GM18499 (cell line): ENCODE measurements around the gene TRIM40.
"Not testable (repeated sequence)": the region's sequence is repeated elsewhere in the genome, so short reads cannot be mapped to it uniquely, and the experiment has no call there.

ENCODE experiments used
- ATAC-seq: cut with Tn5 transposase; IDR thresholded peaks from one replicate; pipeline ENCODE4 v1.9.1; 2021; ENCODE audit warnings: moderate number of reproducible peaks; ENCODE audit not compliant: insufficient read depth, unreplicated experiment

Gene TRIM40

DNA sequence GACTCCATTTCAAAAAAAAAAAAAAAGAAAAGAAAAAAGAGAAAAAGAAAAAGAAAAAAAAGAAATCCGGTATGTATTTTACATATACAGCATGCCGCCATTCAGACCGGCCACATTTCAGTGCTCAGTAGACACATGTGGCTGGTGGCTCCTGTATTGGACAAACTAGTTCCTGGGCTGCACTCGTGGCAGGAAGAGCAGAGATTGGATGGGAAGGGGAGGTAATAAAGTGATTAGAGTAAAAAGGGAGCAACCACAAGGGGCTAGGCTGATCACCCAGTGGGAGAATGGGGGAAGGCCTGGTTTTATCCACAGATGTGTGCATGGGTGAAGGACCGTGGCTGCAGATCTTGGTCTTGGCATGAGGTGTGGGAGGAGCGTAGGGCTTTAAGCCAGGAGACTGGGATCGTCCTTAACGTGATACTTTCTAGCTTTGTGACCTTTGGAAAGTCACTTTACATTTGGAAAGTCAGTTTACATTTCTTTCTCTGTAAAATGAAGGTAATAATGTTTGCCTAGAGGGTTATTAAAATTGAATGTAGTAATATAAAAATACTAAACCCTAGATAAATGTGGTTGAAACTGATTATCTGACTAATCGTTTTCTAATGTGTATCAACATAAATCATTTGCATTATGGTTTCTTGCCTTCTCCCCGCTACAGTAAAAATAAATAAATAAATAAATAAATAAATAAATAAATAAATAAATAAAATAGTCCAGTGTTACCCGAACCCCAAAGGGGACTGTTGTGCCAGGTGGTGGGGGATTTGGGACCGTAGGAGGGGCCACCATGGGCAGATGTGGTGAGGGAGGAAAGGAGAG, 26.5 kb downstream of the TRIM40 start:
- no peak for ATAC-seq

DNA sequence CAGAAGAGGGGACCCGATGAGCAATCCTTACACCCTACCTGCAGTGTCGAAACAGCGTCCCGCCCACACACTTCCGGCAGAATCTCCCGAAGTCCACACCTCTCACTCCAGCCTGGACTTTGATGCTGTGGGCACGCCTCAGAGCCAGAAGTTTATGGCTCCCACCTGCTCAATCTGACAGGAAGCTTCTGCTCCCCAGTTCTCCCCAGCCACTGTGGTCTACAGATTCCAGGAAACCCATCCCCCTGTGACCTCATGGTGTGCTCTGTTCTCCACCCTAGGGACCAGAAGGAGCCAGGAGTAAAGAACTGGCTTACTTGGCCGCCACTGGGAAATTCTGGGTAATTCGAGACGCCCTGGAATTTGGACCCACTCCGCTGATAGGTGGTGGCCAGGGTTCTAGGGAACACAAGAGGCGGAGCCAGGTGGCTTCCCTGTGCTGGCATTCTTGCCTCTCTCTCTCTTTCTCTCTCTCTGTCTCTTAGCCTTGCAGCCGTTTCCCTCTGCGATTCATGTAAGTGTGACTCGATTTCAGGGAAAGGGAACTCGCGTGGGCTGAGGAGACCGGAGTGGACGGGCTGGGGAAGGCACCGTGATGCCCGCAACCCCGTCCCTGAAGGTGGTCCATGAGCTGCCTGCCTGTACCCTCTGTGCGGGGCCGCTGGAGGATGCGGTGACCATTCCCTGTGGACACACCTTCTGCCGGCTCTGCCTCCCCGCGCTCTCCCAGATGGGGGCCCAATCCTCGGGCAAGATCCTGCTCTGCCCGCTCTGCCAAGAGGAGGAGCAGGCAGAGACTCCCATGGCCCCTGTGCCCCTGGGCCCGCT, 27.4 kb downstream of the TRIM40 start, which contains the start of gene TRIM15:
TSS of gene TRIM15 (plus strand) at position 457 of the 828 bp plus-strand sequence. CDS start at position 596, 139 bp downstream.
- ATAC-seq, result no peak

DNA sequence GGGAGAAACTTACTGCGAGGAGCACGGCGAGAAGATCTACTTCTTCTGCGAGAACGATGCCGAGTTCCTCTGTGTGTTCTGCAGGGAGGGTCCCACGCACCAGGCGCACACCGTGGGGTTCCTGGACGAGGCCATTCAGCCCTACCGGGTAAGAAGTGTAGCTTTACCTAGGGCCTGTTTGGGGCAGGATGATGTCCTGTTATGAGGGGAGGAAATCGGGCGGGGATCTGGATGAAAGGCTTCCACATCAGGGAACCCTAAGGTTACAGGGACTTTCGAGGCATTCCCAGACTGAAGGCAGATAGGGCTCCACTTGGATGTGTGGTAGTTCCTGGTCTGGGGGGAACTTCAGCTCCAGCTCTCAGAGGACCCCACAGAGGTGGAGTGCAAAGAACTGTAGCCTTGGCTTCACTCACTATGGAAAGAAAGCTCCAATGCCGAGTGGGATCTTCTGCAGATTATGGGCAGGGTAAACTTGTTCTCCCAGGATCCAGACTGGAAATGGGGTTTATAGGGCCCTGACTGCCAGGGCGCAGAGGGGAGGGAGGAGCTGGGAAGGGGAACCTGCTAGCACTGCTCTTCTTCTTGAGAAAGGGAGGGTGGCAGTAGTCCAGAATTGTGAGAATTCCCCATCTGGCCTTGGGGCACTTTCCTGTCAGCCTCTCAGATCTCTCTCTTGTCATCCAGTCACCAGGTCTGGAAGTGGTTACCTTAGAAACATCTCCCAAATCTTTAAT, 28.1 kb downstream of the TRIM40 start:
- ATAC-seq, result no peak

DNA sequence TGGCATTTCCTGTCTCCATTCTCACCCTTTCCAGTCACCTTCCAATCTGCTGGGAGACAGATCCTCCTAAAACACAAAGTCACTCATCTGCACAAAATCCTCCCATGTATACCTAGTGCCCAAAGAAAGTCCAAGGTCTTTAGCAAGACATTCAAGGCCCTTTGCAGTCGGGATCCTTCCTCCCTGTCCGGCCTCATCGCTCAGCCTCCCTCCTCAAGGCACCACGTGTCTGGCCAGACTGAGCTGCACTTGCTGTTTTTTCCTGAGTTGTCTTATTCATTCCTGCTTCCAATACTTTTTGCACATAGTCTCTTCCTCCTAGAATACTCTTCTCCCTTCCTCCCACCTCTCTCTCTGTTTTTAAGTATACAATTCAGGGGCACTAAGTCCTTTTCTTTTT, 28.8 kb downstream of the TRIM40 start:
- ATAC-seq, result no peak

DNA sequence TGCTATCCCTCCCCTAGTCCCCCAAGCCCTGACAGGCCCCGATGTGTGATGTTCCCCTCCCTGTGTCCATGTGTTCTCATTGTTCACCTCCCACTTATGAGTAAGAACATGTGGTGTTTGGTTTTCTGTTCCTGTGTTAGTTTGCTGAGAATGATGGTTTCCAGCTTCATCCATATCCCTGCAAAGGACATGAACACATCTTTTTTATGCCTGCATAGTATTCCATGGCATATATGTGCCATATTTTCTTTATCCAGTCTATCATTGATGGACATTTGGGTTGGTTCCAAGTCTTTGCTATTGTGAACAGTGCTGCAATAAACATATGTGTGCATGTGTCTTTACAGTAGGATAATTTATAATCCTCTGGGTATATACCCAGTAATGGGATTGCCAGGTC, 29.3 kb downstream of the TRIM40 start:
- not testable (repeated sequence) for ATAC-seq

DNA sequence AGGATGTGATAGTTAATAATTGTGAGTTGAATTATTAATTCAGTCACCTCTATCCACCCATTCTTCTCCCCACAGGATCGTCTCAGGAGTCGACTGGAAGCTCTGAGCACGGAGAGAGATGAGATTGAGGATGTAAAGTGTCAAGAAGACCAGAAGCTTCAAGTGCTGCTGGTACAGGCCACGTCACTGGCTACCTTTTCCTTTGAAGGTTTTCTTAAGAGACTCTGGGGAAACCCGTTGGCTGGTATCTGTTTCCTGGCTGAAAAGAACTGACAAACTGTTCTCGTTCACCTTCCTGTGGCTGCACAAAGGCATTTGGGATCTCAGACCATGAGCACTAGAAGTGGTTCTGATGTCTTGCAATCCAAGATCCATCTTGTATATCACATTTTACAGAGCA, 31.2 kb downstream of the TRIM40 start:
- ATAC-seq, result no peak

DNA sequence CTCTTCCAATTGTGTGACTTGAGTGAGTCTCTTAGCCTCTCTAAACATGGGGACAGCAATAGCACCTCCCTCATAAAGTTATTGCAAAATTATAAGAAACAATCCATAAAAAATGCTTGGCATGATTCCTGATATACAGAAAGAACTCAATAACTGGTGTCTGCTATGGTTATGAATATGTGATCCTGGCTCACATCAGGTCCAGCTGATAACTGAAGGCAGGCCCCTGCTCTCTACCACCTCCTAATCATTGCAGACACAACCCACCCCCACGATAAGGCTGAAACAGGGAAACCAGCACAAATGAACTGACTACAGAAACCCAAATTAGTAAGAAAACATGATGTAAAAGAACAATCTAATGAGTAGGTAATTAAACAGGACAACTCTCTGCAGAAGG, 32.8 kb downstream of the TRIM40 start:
- no peak for ATAC-seq

DNA sequence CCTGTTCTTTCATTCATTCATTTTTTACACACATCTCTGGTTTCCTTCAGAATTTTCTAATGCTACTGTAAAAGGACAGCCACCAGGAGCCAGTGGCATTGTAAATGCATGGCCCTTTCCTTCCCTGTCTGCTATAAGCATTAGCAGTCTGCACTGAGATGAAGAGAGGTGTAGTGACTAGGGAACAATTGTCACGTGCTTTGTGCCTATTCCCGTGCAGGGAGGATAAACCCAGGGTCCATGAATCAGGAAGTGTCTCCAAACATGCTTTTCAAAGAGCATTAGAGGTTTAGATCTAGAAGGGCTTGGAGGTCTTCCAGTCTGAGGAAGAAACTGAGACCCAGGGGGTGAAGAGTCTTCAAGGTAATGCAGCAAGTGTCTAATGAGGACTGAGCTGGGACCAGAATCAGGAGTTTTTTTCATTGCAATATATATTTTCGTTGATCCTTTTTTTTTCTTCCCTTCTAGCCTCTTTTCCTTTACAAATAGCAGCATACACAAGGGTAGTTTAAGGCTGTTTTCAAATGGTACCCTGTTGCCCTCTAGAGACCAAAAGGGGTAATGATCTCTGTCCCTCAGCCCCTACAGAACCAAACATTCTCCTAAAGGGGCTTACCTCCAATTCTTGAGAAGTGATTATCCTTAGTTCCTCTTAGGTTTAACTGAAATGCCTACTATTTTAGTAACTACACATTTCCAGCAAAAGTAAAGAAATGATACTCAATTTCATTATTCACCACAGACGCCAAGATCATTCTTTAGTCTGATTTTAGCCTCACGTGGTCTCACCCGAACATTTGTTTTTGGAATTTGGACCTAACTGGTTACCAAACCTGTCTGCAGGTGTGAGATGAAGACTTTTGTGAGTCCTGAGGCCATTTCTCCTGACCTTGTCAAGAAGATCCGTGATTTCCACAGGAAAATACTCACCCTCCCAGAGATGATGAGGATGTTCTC, 34.0 kb downstream of the TRIM40 start:
- no peak for ATAC-seq

DNA sequence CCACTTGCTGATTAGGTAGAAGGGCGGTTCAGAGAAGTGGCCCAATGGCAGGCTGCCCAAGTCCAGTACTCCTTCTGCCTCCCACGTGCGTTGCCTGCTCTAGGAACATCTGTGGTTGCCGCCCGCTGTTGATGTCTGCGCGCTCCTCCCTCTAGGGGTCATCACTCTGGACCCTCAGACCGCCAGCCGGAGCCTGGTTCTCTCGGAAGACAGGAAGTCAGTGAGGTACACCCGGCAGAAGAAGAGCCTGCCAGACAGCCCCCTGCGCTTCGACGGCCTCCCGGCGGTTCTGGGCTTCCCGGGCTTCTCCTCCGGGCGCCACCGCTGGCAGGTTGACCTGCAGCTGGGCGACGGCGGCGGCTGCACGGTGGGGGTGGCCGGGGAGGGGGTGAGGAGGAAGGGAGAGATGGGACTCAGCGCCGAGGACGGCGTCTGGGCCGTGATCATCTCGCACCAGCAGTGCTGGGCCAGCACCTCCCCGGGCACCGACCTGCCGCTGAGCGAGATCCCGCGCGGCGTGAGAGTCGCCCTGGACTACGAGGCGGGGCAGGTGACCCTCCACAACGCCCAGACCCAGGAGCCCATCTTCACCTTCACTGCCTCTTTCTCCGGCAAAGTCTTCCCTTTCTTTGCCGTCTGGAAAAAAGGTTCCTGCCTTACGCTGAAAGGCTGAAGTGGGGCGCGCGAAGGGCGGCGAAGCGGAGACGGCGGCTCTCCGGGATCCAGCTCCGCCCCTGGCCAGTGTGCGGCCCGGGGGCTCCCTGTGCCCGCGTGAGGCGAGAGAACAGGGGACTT, 35.9 kb downstream of the TRIM40 start:
- no peak for ATAC-seq

DNA sequence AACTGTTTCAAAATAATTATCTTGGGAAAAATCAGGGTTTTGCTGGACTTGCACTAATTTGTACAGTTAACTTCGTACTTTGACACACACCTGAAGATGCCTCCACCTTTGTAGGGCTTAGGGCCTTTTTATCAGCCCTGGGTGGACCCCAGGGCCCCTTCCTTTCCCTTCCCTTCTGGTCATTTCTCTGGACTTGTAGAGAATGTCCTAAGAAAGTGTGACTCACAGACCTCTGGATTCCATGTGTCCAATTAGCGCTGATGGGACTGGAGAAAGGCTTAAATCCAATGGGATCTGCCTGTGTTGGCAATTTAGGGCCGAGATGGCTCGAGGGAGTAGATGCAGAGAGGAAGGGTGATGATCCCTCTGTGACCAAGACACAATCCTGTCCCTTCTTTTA, 36.7 kb downstream of the TRIM40 start:
- no peak for ATAC-seq

DNA sequence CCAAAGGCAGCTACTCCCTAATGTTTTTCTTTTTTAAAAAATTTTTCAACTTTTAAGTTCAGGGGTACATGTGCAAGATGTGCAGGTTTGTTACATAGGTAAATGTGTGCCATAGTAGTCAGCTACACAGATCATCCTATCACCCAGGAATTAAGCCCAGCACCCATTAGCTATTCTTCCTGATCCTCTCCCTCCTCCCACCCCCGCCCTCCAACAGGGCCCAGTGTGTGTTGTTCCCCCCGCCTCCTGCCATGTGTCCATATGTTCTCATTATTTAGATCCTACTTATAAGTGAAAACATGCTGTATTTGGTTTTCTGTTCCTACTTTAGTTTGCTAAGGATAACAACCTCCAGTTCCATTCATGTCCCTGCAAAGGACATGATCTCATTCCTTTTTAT, 39.8 kb downstream of the TRIM40 start:
- no peak for ATAC-seq

DNA sequence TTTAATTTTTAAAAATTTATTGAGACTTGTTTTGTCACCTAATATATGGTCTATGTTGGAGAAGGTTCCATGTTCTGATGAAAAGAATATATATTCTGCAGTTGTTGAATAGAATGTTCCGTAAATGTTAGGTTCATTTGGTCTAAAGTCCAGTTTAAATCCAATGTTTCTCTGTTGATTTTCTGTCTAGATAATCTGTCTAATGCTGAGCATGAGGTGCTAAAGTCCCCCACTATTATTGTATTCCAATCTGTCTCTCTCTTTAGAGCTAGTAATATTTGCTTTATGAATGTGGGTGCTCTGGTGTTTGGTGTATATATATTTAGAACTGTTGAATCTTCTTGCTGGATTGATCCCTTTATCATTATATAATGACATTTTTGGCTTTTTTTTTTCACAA, 42.9 kb downstream of the TRIM40 start:
- ATAC-seq, result no peak

DNA sequence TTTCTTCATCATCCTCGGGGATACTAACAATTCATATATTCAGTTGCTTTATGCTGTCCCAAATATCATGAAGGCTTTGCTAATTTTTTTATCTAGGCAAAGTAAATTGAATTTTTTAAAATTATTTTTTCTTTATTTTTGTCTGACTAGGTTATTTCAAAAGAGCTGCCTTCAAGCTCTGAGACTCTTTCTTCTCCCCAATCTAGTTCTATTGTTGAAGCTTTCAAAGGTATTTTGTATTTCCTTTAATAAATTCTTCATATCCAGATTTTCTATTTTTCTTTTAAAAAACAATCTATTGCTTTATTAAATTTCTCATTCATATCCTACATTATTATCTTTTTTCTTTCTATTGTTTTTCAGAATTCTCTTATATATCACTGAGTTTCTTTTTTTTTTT, 44.2 kb downstream of the TRIM40 start:
- no peak for ATAC-seq

DNA sequence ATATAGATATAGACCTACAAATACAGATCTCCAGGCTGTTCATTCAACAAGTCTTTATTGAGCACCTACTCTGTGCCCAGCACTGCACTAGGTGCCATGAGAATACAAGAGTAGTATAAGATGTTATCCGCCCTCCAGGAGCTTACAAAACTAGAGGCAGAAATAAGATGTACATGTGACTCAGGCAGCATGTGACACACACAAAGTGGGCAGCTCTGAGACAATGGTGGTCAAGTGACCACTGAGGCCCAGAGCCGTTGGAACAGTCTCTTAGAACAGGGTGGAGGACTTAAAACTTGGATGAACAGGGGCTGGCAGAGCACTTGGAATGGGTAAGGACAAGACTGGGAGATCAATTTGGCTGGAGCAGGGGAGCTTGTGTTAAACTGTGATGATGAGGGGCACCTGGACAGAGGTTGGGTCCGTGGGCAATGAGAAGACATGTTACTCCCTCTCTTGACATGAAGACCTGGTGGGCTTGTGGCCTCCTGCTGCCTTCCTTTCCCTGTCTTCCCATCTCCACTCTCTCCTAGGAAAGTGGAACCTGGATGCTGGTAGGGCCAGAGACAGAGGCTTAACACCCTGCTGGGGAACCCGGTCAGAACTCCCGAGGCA, 48.6 kb downstream of the TRIM40 start:
- ATAC-seq, result no peak

DNA sequence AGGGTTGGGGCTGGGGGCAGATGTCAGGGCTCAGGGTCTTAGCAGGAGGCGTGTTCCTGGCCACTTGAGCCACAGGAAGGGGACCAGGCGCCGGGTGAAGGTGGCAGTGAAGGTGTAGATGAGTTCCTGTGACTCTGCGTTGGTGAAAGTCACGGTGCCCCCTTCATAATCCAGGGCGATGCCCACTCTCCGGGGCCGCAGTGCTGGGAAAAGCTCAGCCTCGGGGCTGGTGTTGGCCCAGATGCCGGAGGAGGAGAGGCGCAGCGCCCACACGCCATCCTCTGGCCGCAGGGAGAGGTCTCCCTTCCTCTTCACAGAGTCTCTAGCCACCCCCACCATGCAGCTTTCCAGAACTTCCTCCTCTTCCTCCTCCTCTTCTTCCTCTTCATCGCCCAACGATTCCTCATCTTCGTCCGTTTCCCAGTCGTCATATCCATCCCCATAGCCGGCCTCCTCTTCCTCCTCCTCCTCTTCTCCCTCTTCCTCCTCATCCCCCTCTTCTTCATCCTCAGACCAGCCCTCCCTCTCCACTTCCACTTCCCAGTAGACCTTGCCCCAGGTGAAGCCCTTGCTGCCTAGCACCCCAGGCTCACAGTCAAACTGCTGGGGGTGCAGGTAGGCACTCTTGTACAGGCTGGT, 50.0 kb downstream of the TRIM40 start:
- ATAC-seq, result no peak

DNA sequence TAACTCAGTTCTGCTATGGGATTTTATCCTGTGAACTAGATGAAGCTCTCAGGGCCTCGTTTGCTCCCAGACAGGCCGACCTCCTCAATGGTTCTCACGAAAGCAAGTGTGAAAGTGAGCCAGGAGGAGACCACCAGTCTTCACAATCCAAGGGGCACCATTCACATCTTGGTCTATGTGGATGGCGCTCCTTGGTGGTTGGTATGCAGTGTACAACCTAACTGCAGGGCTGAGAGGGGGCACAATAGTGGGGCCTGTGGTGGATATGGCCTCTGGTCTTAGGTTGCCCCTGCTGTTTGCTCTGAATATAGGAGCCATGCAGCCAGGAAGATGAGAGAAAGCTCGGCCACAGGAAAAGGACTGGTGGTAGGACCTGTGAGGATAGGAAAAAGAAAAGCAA, 52.6 kb downstream of the TRIM40 start:
- no peak for ATAC-seq

DNA sequence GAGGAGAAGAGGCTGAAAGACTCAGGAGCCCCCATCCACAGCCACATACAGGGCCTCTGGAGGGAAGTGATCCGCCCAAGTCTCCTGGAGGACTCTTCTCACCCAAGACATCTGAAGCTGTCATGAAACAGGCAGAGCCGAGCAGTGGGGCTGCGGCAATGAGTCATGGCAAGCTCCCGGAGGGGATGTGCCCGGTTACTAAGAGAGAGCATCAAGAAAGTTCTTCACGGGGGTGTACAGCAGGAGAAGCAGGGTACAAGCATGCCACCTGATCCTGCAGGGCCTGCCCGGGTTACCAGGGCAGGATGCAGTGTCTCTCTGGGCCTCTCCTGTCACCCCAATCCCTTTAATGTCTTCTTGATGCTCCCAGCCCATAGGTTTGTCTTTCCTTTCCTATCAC, 56.1 kb downstream of the TRIM40 start:
- ATAC-seq, result no peak
